WTC11 (cell line): ENCODE data around the gene TBC1D24. TPM values are rescaled to one million over a fixed set of nuclear protein-coding genes. Genes with fewer than 3 reads are reported as not detected.

Source experiments
- ATAC-seq: fragments of 200-7000 bp; cut with Tn5 transposase; 2 replicates; pipeline ENCODE4 v1.10.0; 2021; ENCODE audit warnings: mild to moderate bottlenecking, moderate library complexity
- CTCF ChIA-PET: fragments of 300-600 bp; sonication (Branson Sonifier 250); formaldehyde crosslinking; loops from one replicate; lab custom pipeline; 2021; ENCODE audit warnings: antibody characterized with exemption; lab: Charles Lee
- POLR2A ChIA-PET: fragments of 350-600 bp; sonication (Branson Sonifier 250); formaldehyde crosslinking; loops from one replicate; lab custom pipeline; 2021; ENCODE audit warnings: antibody characterized with exemption; lab: Charles Lee
- DNase-seq: peaks from one replicate; pipeline ENCODE4 v3.0.0; 2021; ENCODE audit warnings: low spot score
- H3K27ac Mint-ChIP-seq: 2 replicates; pipeline ENCODE4 v1.8.0; 2021; ENCODE audit warnings: mixed read lengths
- H3K27me3 Mint-ChIP-seq: 2 replicates; pipeline ENCODE4 v1.8.0; 2021; ENCODE audit warnings: low read depth, mild to moderate bottlenecking, moderate library complexity, mixed read lengths
- H3K36me3 Mint-ChIP-seq: 2 replicates; pipeline ENCODE4 v1.8.0; 2021; ENCODE audit warnings: mixed read lengths
- H3K4me1 Mint-ChIP-seq: 2 replicates; pipeline ENCODE4 v1.8.0; 2022; ENCODE audit warnings: mixed read lengths
- H3K4me3 Mint-ChIP-seq: 2 replicates; pipeline ENCODE4 v1.8.0; 2021; ENCODE audit warnings: mild to moderate bottlenecking, moderate library complexity, mixed read lengths
- H3K9me3 Mint-ChIP-seq: 2 replicates; pipeline ENCODE4 v1.8.0; 2021; ENCODE audit warnings: mixed read lengths
- ATF1 ChIP-seq: sonication (generic); formaldehyde crosslinking; IDR thresholded peaks from 2 replicates; pipeline ENCODE4 v1.8.1; 2023; ENCODE audit warnings: mild to moderate bottlenecking, moderate library complexity, missing genetic modification reagents
- CBFB ChIP-seq: sonication (generic); formaldehyde crosslinking; IDR thresholded peaks from 2 replicates; pipeline ENCODE4 v1.8.1; 2022; ENCODE audit warnings: mild to moderate bottlenecking, low read depth, missing genetic modification reagents
- ELF4 ChIP-seq: sonication (generic); formaldehyde crosslinking; IDR thresholded peaks from 2 replicates; pipeline ENCODE4 v1.8.1; 2022; ENCODE audit warnings: low read depth, mild to moderate bottlenecking, moderate library complexity, missing genetic modification reagents
- ERG ChIP-seq: fragments of 250-450 bp; sonication (Bioruptor Pico); IDR thresholded peaks from 2 replicates; pipeline ENCODE4 v1.8.0; 2021; ENCODE audit warnings: mild to moderate bottlenecking
- FOXP1 ChIP-seq: sonication (generic); formaldehyde crosslinking; IDR thresholded peaks from 2 replicates; pipeline ENCODE4 v1.8.0; 2022; ENCODE audit warnings: missing genetic modification reagents, mild to moderate bottlenecking, moderate library complexity, borderline replicate concordance
- FOXP4 ChIP-seq: sonication (generic); formaldehyde crosslinking; IDR thresholded peaks from 2 replicates; pipeline ENCODE4 v1.8.0; 2022; ENCODE audit warnings: mild to moderate bottlenecking, missing genetic modification reagents
- HMGXB4 ChIP-seq: sonication (generic); formaldehyde crosslinking; IDR thresholded peaks from 2 replicates; pipeline ENCODE4 v1.8.1; 2023; ENCODE audit warnings: mild to moderate bottlenecking, moderate library complexity, missing genetic modification reagents
- KAT7 ChIP-seq: sonication (generic); formaldehyde crosslinking; IDR thresholded peaks from 2 replicates; pipeline ENCODE4 v1.8.1; 2023; ENCODE audit warnings: missing genetic modification reagents, mild to moderate bottlenecking, borderline replicate concordance
- MLX ChIP-seq: sonication (generic); formaldehyde crosslinking; IDR thresholded peaks from 2 replicates; pipeline ENCODE4 v1.8.1; 2023; ENCODE audit warnings: mild to moderate bottlenecking, missing genetic modification reagents, moderate library complexity
- NFYB ChIP-seq: sonication (generic); formaldehyde crosslinking; conservative IDR thresholded peaks from 2 replicates; pipeline ENCODE4 v1.8.0; 2022; ENCODE audit warnings: low read depth, missing genetic modification reagents
- OVOL2 ChIP-seq: fragments of 250-450 bp; sonication (Bioruptor Pico); IDR thresholded peaks from 2 replicates; pipeline ENCODE4 v1.9.0; 2021; ENCODE audit warnings: mild to moderate bottlenecking, borderline replicate concordance
- PRRX2 ChIP-seq: fragments of 250-450 bp; sonication (Bioruptor Pico); IDR thresholded peaks from 2 replicates; pipeline ENCODE4 v1.8.0; 2021; ENCODE audit warnings: mild to moderate bottlenecking
- SMAD3 ChIP-seq: sonication (generic); formaldehyde crosslinking; IDR thresholded peaks from 2 replicates; pipeline ENCODE4 v1.8.0; 2022; ENCODE audit warnings: missing genetic modification reagents, mild to moderate bottlenecking, borderline replicate concordance
- STAT6 ChIP-seq: sonication (generic); formaldehyde crosslinking; conservative IDR thresholded peaks from 2 replicates; pipeline ENCODE4 v1.8.1; 2023; ENCODE audit warnings: mild to moderate bottlenecking, low read depth, missing genetic modification reagents, moderate library complexity
- TCF7 ChIP-seq: sonication (generic); formaldehyde crosslinking; IDR thresholded peaks from 2 replicates; pipeline ENCODE4 v1.8.0; 2022; ENCODE audit warnings: mild to moderate bottlenecking, low read depth, missing genetic modification reagents, moderate library complexity
- USF2 ChIP-seq: sonication (generic); formaldehyde crosslinking; IDR thresholded peaks from 2 replicates; pipeline ENCODE4 v1.8.1; 2023; ENCODE audit warnings: mild to moderate bottlenecking, missing genetic modification reagents, moderate library complexity
- ZMAT4 ChIP-seq: fragments of 250-450 bp; sonication (Bioruptor Pico); IDR thresholded peaks from 2 replicates; pipeline ENCODE4 v1.9.0; 2021; ENCODE audit warnings: mild to moderate bottlenecking
- ZNF121 ChIP-seq: sonication (generic); formaldehyde crosslinking; IDR thresholded peaks from 2 replicates; pipeline ENCODE4 v1.8.0; 2023; ENCODE audit warnings: missing genetic modification reagents
- ZNF281 ChIP-seq: sonication (generic); formaldehyde crosslinking; IDR thresholded peaks from 2 replicates; pipeline ENCODE4 v1.8.0; 2023; ENCODE audit warnings: mild to moderate bottlenecking, missing genetic modification reagents
- ZNF396 ChIP-seq: fragments of 250-450 bp; sonication (Bioruptor Pico); IDR thresholded peaks from 2 replicates; pipeline ENCODE4 v1.8.0; 2021; ENCODE audit warnings: mild to moderate bottlenecking, moderate library complexity, borderline replicate concordance
- ZNF423 ChIP-seq: fragments of 250-450 bp; sonication (Bioruptor Pico); IDR thresholded peaks from 2 replicates; pipeline ENCODE4 v2.1.2; 2022; ENCODE audit warnings: mild to moderate bottlenecking, moderate library complexity
- ZSCAN18 ChIP-seq: fragments of 250-450 bp; sonication (Bioruptor Pico); IDR thresholded peaks from 2 replicates; pipeline ENCODE4 v2.1.2; 2022; ENCODE audit warnings: mild to moderate bottlenecking, moderate library complexity
- total RNA-seq: library from RNA; stranded (reverse); gene quantifications from 3 replicates; pipeline ENCODE4 v1.2.3, GENCODE V29; 2021

TBC1D24 gene
- total RNA-seq, 1 experiment from 2014 or later, result 21.0 TPM

- Mint-ChIP-seq H3K27ac (peak within 1 kb of the TSS; percentile 40), H3K9me3 (no peaks in the 10 kb centered on the region), H3K36me3 (peaks cover 32% of the 10 kb centered on the region), H3K27me3 (peaks cover 11% of the 10 kb centered on the region), H3K4me1 (peaks cover 23% of the 10 kb centered on the region), H3K4me3 (peak within 1 kb of the TSS; percentile 99)
- DNase-seq (peak; percentile 99), ATAC-seq (peak; percentile 92)
- POLR2A ChIA-PET, result interaction anchor here (0.9 to 1.3 kb wide), 3 partner anchors 11 to 46 kb away, joined by 3 to 5 read pairs (median 4); partner anchors contain the start of genes TBC1D24 and TEDC2
- CTCF ChIA-PET, result interaction anchor here (0.5 to 3.7 kb wide), 15 partner anchors 8 to 235 kb away, joined by 3 to 32 read pairs (median 4); partner anchors contain the start of genes ABCA3, ECI1 and TEDC2
- TF ChIP-seq ZNF121 (CRISPR knock-in tag), result no peak
- peak; percentile 95; the same call in 1 of the 2 replicates for TF ChIP-seq ELF4
- no peak for TF ChIP-seq ZSCAN18 (CRISPR knock-in tag)
- no peak for TF ChIP-seq ERG
- TF ChIP-seq TCF7 (CRISPR knock-in tag), result 0 out of 2 replicates have a peak, but pooled peaks have one; percentile 20
- no peak for TF ChIP-seq PRRX2 (CRISPR knock-in tag)
- no peak for TF ChIP-seq FOXP4 (CRISPR knock-in tag)
- no peak for TF ChIP-seq ZNF423
- TF ChIP-seq ATF1 (CRISPR knock-in tag), result no peak; the same call in 1 of the 2 replicates
- no peak for TF ChIP-seq USF2 (CRISPR knock-in tag)
- no peak for TF ChIP-seq ZNF396 (CRISPR knock-in tag)
- no peak; the same call in 1 of the 2 replicates for TF ChIP-seq SMAD3 (CRISPR knock-in tag)
- no peak for TF ChIP-seq KAT7 (CRISPR knock-in tag)
- TF ChIP-seq ZMAT4, result no peak
- no peak for TF ChIP-seq STAT6 (CRISPR knock-in tag)
- TF ChIP-seq OVOL2 (CRISPR knock-in tag), result no peak
- TF ChIP-seq FOXP1 (CRISPR knock-in tag), result peak; percentile 92
- no peak for TF ChIP-seq CBFB (CRISPR knock-in tag)
- TF ChIP-seq MLX (CRISPR knock-in tag), result no peak
- peak; percentile 94; the same call in 1 of the 2 replicates for TF ChIP-seq ZNF281
- TF ChIP-seq NFYB (CRISPR knock-in tag), result peak; percentile 90
- TF ChIP-seq HMGXB4 (CRISPR knock-in tag), result no peak; the same call in 1 of the 2 replicates
Measured at GRCh38 chr16:2429034-2429770, 45.7 kb upstream of the TBC1D24 start, which contains the start of gene CCNF. TSS of gene CCNF (plus strand) at chr16:2429447. CDS start at chr16:2429482, 35 bp downstream.
